Glomerular visceral epithelial cell (primary cell): ENCODE results near the gene OR5M3.

ENCODE experiments used
- DNase-seq: peaks from one replicate; pipeline ENCODE4 v3.0.0-alpha.2; 2016; ENCODE audit errors: extremely low spot score

OR5M3 gene

DNA sequence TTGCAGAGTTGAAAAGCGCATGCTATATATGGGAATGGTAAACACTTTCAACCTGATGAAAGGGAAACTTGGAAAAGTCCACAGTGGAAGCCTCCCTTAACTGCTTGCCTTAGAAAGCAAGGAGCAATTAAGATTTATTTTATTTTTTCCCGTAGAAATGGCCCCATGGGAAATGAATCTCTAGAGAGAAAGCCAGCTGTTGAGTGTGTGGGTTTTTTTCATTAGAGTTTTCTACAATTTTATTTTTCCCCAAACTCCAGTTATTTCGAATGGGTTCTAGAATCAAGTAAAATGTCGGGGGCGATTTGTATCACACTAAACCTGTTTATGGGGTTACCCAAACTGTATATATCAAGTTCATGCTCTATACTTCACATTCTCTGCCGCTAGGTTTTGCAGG is at the start of gene OR5M3:
OR5M3 (minus strand) TSS at position 101 of the 400 bp plus-strand sequence. CDS start 2,855 bp downstream, outside the sequence.
- DNase-seq = no peak

DNA sequence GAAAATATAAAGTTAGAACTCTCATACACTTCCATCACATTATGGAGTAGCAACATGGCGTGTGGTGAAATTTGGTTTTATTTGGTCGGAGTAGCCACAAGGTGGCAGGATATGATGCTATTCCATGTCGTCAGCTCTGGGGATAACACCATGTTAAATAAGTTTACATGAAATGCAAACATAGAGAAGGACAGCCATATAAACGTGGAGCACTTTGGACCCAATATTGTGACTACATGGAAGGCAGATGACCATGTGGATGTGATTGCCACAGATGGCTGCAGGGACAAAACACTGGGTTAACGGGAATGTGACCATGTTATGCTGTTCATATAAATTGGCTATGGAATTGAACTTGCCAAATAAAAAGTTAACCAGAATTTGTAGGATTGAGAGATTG is 48.9 kb upstream of the OR5M3 start:
- no peak for DNase-seq

DNA sequence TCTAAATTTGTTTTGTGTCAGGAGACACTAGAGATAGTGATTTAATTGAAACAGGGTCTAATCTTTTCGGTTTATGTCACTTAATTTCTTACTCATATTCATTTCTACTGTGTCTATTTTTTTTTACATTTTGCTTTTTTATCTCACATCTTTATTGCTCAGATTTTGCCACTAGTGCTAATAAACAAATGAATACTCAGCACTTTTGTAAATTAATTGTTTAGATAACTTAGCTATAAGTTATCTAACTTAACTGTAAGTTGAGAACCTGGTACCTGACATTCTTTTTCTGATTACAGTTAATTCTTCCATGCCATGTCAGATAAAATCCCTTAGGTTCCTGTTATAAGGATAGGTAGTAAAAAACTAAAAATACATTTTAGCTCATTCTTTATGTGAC is 40.1 kb upstream of the OR5M3 start:
- no peak for DNase-seq

DNA sequence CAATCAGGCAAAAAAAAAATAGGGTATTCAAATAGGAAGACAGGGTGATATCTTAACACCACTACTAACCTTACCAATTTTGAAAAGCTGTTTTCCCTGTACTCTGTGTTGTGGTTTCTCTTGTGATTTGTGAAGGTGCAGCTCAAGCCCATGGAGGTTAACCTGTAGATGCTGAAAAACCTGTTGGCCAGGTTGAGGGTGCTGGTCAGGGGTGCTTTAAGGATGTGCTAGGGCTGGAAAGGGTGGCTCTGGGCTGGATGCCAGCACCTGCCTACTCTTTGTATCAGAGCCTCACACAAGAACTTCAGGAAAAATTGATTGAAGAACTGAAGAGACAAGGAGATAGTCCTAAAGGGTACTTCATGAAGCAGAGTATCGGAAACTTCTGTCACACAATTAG is 36.3 kb upstream of the OR5M3 start:
- DNase-seq = no peak

DNA sequence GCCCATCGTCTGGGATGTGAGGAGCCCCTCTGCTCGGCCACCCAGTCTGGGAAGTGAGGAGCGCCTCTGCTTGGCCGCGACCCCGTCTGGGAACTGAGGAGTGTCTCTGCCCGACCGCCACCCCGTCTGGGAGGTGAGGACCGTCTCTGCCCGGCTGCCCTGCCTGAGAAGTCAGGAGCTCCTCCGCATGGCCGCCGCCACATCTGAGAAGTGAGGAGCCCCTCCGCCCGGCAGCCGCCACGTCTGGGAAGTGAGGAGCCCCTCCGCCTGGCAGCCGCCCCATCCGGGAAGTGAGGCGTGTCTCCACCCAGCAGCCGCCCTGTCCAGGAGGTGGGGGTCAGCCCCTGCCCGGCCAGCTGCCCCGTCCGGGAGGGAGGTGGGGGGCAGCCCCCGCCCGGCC is 23.9 kb upstream of the OR5M3 start:
- no peak for DNase-seq

DNA sequence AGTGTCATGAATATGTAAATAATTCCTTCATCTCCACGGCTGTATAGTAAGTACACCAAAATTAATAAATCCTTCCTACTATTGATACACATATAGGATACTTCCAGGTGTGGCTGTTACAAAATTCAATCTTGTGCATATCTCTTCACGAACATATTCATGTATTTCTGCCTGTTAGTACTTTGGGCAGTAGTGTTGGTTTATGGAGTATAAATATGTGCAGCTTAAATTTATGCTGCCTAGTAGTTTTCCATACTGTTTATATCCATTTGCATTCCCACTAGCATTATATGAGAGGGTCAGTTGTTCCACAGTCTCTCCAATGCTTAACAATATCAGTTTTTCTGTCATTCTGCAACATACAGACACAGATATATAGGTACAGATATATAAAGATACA is 22.0 kb upstream of the OR5M3 start:
- no peak for DNase-seq

DNA sequence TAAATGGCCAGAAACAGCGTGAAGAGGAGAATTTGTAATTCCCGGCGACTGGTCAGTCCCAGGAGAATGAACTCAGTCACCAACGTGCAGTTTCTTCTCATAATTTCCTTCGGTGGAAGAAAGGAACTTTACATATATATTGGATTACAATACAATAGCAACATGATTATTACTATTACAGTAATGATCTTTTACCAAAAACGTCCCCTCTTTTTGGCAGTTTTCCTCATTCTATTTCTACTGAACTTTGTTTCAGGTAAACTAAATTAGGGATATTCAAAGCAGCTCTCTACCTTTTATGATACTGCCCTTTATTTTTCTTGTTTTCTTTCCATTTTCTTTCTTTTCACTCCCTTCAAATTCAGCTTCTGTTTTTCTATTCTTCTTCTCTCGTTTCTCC is 18.1 kb upstream of the OR5M3 start, which contains the start of gene OR5M8:
OR5M8 (minus strand) TSS at position 101 of the 400 bp plus-strand sequence; CDS start at position 101, 0 bp downstream.
- DNase-seq = no peak

DNA sequence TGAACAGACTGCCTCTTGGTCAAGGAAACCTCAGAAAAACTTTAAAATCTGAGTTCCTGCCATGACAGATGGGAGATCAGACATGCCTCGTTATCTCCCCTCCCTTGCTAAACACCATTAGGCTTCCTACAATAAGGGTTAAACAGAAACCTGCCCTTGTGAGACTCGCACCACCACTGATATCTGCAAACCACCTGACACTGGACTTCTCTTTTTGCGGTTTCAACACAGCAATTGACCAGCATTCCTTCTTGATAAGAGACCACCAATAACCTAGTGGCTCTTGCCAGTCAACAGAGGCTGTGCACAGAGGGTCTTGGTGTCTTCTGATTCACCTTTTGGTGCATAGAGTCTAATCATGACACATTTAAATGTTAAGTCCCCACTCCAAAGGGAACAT is 13.6 kb upstream of the OR5M3 start:
- DNase-seq = no peak

DNA sequence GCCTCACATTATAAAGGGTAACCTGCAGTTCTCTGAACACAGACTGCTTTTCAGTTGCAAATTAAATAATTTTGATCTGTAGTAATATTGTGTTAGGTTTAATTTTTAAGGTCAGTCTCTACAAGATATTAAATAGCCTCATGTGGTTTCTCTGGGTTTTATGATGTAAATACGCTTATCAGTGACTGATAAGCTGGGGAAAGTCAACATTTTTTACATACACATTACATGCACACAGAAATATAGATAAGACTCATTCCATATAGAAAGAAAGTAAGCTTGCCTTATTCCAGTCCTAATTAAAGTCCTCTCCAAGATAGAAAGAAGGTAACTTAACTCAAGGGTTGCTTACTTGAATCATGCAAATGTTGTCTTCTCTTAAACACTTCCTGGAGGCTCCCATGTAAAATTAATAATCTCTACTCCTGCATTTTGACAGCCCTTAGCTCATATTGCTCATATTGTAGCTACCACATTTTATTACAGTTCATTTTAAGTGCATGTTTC is 1.6 kb upstream of the OR5M3 start:
- no peak for DNase-seq

DNA sequence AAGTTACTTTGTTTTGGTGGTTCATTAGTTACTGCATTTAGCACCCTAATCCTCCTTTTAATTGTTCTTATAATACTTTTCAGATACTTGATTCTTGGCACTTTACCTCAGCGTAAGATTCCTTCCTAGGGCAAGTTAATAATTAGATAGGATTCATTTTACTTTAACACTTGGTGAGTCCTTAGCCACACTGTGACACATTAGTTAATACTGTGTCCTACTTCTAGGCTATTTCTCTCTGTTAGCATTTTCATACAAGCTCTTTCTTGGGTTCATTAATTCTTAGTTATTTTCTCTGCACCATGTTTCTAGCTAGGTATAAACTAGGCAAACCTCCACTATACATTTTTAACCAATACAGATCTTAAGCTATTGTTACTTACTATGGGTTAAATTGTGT is 16.1 kb downstream of the OR5M3 start:
- DNase-seq = no peak

DNA sequence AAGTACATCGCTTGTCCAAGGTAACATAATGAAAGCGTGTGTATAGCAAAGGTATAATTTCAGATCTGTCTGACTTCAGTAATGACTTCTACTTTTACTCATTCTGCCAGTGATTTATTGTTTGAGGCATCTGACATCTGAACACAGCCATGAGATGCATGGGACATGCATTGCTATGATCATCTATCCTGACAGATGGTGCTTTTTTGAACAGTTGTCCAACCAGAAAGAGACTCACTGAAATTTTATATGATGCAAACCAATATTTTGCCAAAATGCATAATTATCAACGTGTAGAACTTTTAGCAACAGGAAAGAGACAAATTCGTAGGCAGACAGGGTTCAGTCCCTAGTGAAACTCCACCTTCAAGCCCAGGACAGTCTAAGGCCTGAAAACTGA is 19.6 kb downstream of the OR5M3 start:
- no peak for DNase-seq
